Panc1 (cell line): ENCODE data around the gene EPHA10. TPM values are rescaled to one million over a fixed set of nuclear protein-coding genes. Genes with fewer than 3 reads are reported as not detected.

Source experiments
- ATAC-seq: fragments of 200-7000 bp; cut with Tn5 transposase; 2 replicates; pipeline ENCODE4 v1.9.1; 2020; ENCODE audit warnings: mild to moderate bottlenecking, moderate library complexity
- BruUV-seq: library from RNA; stranded (reverse); fragments of 400-500 nt; replicated peaks from 2 replicates; lab custom pipeline; 2021; lab: Mats Ljungman, UMichigan
- CTCF ChIA-PET: fragments of 300-600 bp; sonication (Branson Sonifier 250); formaldehyde crosslinking; loops from one replicate; lab custom pipeline; 2022; ENCODE audit warnings: antibody characterized with exemption; lab: Charles Lee
- POLR2A ChIA-PET: fragments of 300-600 bp; sonication (Branson Sonifier 250); formaldehyde crosslinking; loops from one replicate; lab custom pipeline; 2022; ENCODE audit warnings: antibody characterized with exemption; lab: Charles Lee
- DNase-seq: peaks from one replicate; pipeline ENCODE4 v3.0.0-alpha.2; 2010; ENCODE audit warnings: low read depth, low spot score
- H3K27ac ChIP-seq: 2 replicates; pipeline ENCODE4 v1.5.1; 2011; ENCODE audit warnings: mild to moderate bottlenecking, low read length, inconsistent platforms
- H3K27me3 ChIP-seq: fragments of 200-500 bp; sonication (Bioruptor generic); 2 replicates; pipeline ENCODE4 v1.6.0; 2014; ENCODE audit warnings: low read length, inconsistent platforms; ENCODE audit not compliant: control insufficient read depth, insufficient read depth
- H3K36me3 ChIP-seq: fragments of 200-500 bp; sonication (Bioruptor generic); 2 replicates; pipeline ENCODE4 v1.5.1; 2014; ENCODE audit warnings: inconsistent platforms, mild to moderate bottlenecking, low read length, moderate library complexity; ENCODE audit not compliant: control insufficient read depth, insufficient read depth
- H3K4me1 ChIP-seq: 2 replicates; pipeline ENCODE4 v1.5.1; 2011; ENCODE audit warnings: inconsistent platforms, mild to moderate bottlenecking, low read length, moderate library complexity; ENCODE audit not compliant: control insufficient read depth, insufficient read depth
- H3K4me3 ChIP-seq, 2 experiments: 2 replicates each; pipeline ENCODE4 v1.5.1; 2011 to 2012; ENCODE audit warnings: low read depth in 2 of 2, low read length in 2 of 2, mild to moderate bottlenecking in 2 of 2, inconsistent platforms in 1 of 2, moderate library complexity in 1 of 2
- H3K9me3 ChIP-seq: fragments of 200-500 bp; sonication (Bioruptor generic); 2 replicates; pipeline ENCODE4 v1.5.1; 2014; ENCODE audit warnings: low read depth, mild to moderate bottlenecking, inconsistent platforms, low read length, moderate library complexity; ENCODE audit not compliant: control insufficient read depth, insufficient read depth
- CTCF ChIP-seq: fragments of 450-650 bp; IDR thresholded peaks from 2 replicates; pipeline ENCODE4 v1.5.1; 2017; ENCODE audit warnings: mild to moderate bottlenecking
- POLR2AphosphoS5 ChIP-seq: IDR thresholded peaks from 2 replicates; pipeline ENCODE4 v1.6.1; 2012; ENCODE audit warnings: mild to moderate bottlenecking, low read depth, low read length, moderate library complexity
- REST ChIP-seq, 2 experiments: IDR thresholded peaks; 2 replicates each; pipeline ENCODE4 v1.6.1; 2011 to 2012; ENCODE audit warnings: low read depth in 2 of 2, control low read depth in 1 of 2, low read length in 1 of 2, mild to moderate bottlenecking in 1 of 2, moderate library complexity in 1 of 2; ENCODE audit not compliant: insufficient read depth in 1 of 2
- SIN3A ChIP-seq: IDR thresholded peaks from 2 replicates; pipeline ENCODE4 v1.6.1; 2012; ENCODE audit warnings: low read depth, mild to moderate bottlenecking, low read length, moderate library complexity, borderline replicate concordance; ENCODE audit not compliant: insufficient read depth
- TCF7L2 ChIP-seq: IDR thresholded peaks from 2 replicates; pipeline ENCODE4 v1.6.1; 2011; ENCODE audit warnings: mild to moderate bottlenecking, low read depth, low read length, inconsistent platforms
- in situ Hi-C: cut with HindIII; loops from 2 replicates; pipeline ENCODE4 v1.10.0; 2016; ENCODE audit warnings: low sequenced_read_pairs, low pct_unique_long_range_greater_than_20kb
- intact Hi-C: fragments of 100-400 bp; cut with micrococcal nuclease; formaldehyde crosslinking; loops from one replicate; pipeline ENCODE4 v1.10.0; 2022; ENCODE audit not compliant: unreplicated experiment
- total RNA-seq: library from RNA; stranded (reverse); gene quantifications from one replicate; pipeline ENCODE4 v1.2.1, GENCODE V29; 2021; ENCODE audit not compliant: unreplicated experiment

Gene EPHA10
- total RNA-seq, 1 experiment from 2014 or later, result 2.8 TPM

GRCh38 chr1:37752583-37753471, 12.1 kb downstream of the EPHA10 start:
- H3K36me3 ChIP-seq, result no peaks in the 10 kb centered on the region
- intact Hi-C loops (no loop called here), in situ Hi-C loops (no loop called here)
- H3K27ac ChIP-seq, result no peak overlapping the region
- peaks cover 3% of the 10 kb centered on the region for H3K27me3 ChIP-seq
- ChIA-PET POLR2A (no interaction called here), CTCF (no interaction called here)
- H3K4me1 ChIP-seq, result no peaks in the 10 kb centered on the region
- TF ChIP-seq SIN3A (no peak), REST (IDR thresholded peaks at IDR 0.05; ENCODE audit: insufficient read depth in 1 of 2, low read depth in 2 of 2, low read length in 1 of 2) (no peak)
- DNase-seq (no peak), ATAC-seq (peak; percentile 92)
- peak overlapping the region; percentile 39 to 46 for H3K4me3 ChIP-seq
- H3K9me3 ChIP-seq, result no peaks in the 10 kb centered on the region
- no TSS peak for BruUV-seq

GRCh38 chr1:37752213-37752582, 12.7 kb downstream of the EPHA10 start:
- Histone ChIP-seq H3K27me3 (peaks cover 3% of the 10 kb centered on the region), H3K9me3 (no peaks in the 10 kb centered on the region), H3K36me3 (no peaks in the 10 kb centered on the region), H3K27ac (no peak overlapping the region), H3K4me1 (no peaks in the 10 kb centered on the region), H3K4me3 (peak overlapping the region; percentile 39 to 46)
- DNase-seq (no peak), ATAC-seq (peak; percentile 46)
- ChIA-PET POLR2A (no interaction called here), CTCF (no interaction called here)
- no TSS peak for BruUV-seq
- intact Hi-C loops, result no loop called here
- in situ Hi-C loops, result no loop called here
- TF ChIP-seq POLR2AphosphoS5 (no peak), CTCF (no peak), REST (IDR thresholded peaks at IDR 0.05; ENCODE audit: insufficient read depth in 1 of 2, low read depth in 2 of 2, low read length in 1 of 2) (no peak), TCF7L2 (no peak), SIN3A (no peak)
